Measurements from ENCODE around the gene TSSC4.

TSSC4 gene

DNA sequence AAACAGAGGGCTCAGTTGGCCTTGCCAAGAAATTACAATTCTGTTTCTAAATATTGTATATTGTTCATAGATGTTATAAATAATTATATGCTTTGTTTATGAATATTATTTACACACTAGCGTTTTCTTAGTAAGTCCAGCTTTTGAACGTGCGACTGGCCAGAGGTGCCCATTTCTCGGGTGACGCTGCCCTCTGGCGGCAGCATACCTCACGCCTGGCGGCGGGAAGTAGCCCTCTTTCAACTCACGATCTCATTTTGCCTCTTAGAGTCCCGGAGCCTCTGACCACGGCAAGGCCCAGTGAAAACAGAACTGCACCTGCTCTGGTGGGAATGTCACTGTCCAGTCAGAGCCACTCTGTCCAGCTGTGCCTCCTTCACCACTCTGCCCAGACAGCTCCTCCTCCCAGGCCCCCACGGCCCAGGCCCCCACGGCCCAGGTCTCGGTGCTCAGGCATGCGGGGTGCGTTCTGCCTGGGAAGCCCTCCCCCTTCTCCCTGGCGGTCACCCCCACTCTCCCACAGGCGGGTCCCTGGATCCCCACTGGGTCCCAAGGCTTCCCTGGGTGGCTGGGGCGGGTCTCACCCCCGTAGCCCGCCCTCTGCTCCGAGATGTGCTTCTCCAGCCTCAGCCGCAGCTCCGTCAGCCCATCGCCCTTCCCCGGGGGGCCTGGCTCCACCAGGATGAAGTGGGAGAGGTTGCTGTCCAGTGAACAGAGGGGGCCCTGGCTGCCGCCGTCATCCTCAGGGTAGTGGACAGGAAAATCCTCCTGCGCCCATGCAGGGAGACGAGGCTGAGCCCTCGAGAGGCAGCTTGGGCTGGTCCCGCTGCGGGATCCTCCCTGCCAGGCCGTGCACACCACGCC lies 19.3 kb downstream of the TSSC4 start:
- no peak for DNase-seq

DNA sequence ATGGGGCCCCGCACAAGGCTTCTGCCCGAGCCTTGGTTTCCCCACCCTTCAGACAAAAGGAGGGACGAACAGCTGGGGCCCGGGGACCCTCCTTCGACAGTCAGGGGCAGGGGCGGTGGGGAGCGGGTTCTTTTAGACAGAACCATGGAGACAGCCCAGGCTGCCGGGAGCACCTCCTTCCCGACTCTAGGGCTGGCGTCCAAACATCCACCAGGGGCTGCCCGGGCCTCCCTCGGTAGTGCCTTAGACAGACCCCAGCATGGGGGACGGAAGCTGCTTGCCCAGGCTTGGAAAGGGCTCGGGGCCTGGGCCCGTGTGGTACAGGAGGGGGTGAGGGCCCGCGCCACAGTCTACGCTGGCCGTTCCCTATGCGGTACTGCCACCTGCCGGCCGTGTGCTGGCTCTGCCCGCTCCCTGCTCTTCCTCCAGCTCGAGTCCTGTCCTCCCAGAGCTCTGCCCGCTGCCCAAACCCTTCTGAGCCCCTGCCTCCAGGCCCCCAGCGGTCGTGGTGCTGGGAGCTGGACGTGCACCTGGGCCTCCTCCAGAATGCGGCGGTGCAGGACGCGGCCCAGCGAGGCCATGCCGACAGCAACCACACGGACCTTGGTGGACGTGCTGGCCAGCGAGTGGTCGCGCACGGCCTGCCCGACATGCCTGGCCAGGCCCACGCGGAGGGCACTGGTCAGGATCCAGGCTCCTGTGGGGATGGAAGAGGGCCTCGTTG lies 20.1 kb downstream of the TSSC4 start:
- no peak for DNase-seq

DNA sequence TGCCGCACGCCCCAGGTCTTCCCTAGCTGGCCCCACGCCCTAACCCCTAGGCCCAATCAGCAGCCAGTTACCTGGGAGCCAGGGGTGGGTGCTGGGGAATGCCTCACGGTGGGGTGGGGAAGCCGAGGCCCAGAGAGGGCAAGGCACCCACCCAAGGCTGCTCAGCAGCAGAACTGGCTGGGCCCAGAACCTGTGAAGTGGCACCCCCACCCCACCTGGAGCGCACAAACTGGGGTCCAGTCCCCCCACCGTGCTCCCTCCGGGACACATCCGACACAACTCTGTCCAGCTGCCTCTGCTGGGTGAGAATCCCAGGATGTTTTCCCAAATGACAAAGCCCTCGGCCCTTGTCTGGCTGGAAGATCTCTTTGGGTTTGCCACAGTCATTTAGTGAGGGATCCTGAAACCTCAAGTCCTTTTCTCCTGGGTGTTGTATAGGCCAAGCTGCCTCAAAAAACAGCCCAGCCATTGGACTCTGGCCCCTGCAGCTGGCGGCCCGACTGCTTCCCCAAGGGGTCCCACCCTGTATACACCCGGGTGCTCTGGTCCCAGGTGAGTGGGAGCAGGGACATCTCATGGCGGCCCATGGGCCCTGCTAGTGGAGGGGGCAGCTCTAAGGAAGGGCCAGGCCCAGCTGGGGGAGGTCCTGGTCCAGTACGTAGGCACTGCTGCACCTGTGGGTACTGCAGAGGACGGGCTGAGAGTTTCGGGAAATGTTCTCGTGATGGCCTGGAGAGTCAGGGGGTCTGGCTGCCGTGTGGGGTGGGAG lies 20.9 kb downstream of the TSSC4 start:
- no peak for DNase-seq

DNA sequence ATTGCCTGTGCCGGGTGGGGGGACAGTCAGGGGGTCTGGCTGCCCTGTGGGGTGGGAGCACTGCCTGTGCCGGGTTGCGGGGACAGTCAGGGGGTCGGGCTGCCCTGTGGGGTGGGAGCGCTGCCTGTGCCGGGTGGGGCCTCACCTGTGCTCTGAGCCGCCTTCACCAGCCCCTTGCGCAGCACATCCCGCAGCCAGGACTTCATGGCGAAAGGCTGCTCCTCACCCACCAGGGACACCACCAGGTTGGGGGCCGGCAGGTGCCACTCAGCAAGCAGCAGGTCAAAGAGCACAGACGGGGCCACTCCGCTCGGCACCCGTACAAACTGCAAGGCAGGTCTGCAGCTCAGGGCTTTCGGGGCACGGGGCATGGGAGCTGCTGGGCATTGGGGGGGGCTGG lies 21.4 kb downstream of the TSSC4 start:
- DNase-seq = no peak

DNA sequence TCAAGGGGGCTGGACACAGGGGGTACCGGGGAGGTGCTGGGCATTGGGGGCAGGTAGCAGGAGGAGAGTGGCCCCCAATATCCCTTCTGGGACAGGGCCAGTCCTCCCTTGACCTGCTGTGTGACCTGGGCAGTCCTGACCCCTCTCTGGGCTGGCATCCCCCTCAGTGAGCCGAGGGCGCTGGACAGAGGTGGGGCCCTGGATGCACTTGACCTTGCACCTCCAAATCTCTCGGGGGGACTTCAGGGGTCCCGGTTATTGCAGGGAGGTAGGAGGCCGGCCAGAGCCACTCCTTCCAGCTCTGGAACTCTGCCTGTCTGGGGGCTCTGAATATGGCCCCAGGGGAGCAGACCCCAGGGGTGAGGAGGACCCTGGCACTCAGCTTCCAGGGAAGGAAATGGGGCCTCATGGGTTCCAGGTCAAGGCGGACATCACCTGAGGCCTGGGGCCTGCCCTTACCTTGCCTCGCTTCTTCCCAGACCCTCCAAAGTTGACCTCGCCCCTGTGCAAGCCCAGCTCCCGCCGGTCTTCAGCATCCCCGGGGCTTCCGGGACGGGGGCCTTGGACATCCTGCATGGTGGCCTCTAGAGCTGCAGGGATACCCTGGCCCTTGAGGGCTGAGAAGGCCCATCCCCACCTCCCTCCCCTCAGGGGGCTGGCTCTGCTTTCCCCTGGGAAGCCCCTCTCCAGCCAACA lies 22.1 kb downstream of the TSSC4 start:
- DNase-seq = no peak

DNA sequence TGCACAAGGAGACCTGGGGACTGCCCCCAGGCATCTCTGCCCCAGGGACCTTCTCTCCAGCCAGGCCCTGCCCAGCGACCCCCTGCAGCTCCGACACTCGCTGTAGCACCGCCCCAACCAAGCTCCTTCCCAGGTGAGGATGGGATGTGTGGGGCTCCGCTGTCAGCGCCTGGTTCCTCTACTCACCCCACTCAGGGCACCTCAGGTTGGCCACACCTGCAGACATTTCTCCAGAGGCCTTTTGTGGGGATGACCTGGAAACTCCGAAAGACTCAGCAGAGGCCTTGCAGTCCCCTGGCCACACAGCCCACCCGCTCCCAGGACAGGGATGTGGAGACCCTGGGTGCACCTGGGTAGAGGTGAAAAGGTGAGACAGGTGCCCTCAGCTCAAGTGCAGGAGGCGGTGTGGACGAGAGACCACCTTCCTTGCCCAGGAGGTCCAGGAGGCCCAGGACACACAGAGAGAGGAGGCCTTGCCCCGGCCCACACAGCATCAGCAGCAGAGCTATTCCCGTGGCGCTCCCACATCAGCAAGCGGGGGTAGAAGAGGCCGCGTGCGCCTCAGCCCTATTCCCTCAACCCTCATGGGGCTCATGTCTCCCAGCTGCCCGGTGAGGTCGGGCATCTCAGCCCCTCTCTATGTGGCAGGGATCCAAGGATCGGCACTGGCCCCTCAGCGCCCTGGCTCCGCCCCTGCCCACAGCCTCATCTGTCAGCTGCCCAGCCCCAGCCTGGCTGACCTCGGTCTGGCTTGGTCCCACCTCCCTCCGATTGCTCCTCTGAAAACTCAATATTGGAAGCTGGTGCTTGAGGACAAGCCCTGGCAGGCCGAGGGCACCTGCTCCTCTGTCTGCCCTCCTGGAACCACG lies 22.8 kb downstream of the TSSC4 start:
- no peak for DNase-seq

- no peak for DNase-seq
Measured at GRCh38 chr11:2424811-2425495, 24.4 kb downstream of the TSSC4 start.

DNA sequence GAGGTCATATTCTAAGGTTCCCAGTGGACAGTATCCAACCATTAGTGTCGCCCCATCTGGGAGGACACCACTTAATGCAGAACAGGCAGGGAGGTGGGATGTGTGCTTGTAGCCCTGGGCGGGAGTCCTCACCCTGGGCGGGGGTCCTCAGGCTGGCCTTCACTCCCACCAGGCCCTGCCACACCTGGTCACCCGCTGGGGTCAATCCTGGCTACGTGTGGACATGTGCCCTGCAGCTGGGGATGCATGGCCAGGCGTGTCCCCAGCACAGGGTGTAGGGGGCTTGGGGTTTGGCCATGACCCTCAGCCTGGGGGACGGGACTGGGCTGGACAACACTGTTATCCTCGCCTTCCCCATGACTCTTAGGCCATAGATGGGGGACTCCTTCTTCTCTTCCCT lies 25.0 kb downstream of the TSSC4 start:
- no peak for DNase-seq

DNA sequence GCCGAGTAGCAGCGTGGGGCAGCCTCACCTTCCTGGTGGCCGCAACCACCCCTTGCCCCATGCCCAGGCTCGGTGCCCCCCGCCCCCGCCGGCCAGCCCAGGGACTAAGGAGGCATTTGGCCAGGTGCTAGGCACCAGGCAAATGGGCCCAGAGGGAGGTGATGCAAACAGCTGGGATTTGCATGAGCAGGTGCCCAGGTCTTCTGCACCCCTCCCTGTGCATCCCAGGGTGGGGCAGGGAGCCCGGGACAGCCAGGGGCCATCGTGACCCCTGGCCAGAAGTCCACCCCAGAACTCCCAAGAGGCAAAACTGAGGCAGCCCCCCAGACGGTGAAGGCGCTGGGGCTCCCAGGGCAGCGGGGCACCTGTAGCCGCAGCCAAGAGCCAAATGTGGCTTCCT lies 25.7 kb downstream of the TSSC4 start:
- DNase-seq = no peak

GRCh38 chr11:2426826-2427521 lies 26.4 kb downstream of the TSSC4 start:
- no peak for DNase-seq

DNA sequence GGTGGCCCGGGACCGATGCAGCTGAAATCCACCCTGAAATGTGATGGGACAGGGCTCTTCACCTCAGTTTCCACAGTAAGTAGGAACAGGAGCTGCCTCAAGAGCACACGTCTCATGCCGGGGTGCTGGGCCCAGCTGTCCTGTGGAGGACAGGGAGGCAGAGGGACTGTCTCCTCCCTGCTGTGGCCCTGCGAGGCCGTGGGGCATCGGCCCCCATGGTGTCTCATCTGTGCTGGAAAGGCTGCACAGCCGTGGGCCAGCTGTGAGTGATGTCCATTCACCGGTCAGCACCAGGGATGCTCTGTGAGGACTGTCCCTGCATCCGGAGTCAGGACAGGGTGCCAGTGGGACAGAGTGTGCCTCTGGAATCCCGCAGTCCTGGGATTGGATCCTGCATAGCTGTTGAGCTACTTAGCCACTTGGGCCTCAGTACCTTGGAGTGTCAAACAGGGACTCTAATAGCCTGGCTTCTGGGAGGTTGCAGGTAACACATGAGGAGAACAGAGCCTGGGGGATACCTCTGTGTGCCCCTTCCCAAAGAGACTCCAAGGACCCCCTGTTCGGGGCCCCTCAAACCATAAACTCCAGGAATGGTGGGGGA lies 27.3 kb downstream of the TSSC4 start:
- DNase-seq = no peak

DNA sequence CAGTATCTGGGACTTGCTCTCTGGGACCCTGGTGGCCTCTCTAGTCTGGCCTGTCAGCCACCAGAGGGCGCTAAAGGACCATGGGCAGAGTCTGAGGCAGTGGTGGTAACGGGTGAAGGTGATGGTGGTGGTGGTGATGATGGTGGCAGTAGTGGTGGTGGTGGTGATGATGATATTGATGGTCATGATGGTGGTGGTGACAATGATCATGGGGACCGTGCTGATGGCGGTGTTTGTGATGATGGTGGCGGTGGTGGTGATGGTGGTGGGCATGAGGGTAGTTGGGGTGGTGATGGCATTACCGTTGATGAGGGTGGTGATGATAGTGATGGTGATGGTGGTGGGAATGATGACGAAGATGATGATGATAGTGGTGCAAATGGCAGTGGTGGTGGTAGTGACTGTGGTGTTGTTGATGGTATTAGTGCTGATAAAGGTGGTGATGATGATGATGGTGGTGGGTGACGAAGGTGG lies 27.8 kb downstream of the TSSC4 start:
- no peak for DNase-seq

- no peak for DNase-seq
Measured at GRCh38 chr11:2431395-2431794, 30.8 kb downstream of the TSSC4 start.

GRCh38 chr11:2432171-2432621 lies 31.6 kb downstream of the TSSC4 start:
- no peak for DNase-seq

- no peak for DNase-seq
Measured at GRCh38 chr11:2432628-2433071, 32.1 kb downstream of the TSSC4 start.

- DNase-seq = no peak
Measured at GRCh38 chr11:2433106-2433925, 32.8 kb downstream of the TSSC4 start.

GRCh38 chr11:2434008-2434407 lies 33.5 kb downstream of the TSSC4 start:
- no peak for DNase-seq

DNA sequence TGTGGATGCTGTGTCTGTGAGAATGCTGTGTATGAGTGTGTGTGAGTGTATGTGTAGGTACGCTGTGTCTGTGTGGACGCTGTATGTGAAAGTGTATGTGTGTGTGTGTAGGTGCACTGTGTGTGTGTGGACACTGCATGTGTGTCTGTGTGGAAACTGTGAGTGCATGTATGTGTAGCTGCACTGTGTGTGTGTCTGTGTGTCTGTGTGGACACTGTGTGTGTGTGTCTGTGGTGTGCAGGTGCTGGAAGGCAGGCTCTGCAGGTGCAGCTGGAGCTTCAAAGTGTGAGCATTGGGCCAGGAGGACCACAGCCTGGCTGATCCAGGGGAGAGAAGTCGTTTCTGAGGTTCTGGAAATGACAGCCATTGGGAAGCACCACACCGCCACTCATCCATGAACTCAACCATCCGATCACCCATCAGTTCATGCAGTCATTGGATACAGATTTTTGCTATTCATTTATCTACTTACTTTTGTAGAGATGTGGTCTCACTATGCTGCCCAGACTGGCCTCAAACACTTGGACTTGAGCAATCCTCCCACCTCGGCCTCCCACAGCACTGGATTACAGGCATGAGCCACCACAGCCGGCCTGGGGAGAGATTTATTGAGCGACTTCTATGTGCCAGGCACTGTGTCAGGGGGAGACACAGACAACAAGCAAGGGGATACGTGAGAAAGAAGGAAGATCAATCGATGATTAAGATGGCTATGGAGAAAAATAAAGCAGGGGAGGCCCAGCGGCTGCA lies 34.1 kb downstream of the TSSC4 start:
- no peak for DNase-seq
